SU-DHL-6 (cell line): ENCODE data around the gene ABCC4.

Experiments used
- H2AFZ ChIP-seq: fragments of 200-600 bp; sonication (generic); 2 replicates; pipeline ENCODE4 v1.6.1; 2014; ENCODE audit warnings: low read depth, mild to moderate bottlenecking, moderate library complexity, mixed read lengths, antibody characterized with exemption, low read length; ENCODE audit not compliant: severe bottlenecking
- H3F3A ChIP-seq: fragments of 200-600 bp; shearing (Covaris generic); 2 replicates; pipeline ENCODE4 v1.6.0; 2016; ENCODE audit warnings: antibody characterized with exemption, mild to moderate bottlenecking; ENCODE audit not compliant: insufficient read depth
- H3K27ac ChIP-seq: fragments of 200-600 bp; sonication (generic); 2 replicates; pipeline ENCODE4 v1.5.1; 2016; ENCODE audit warnings: low read depth, mild to moderate bottlenecking, low read length, moderate library complexity, mixed read lengths
- H3K27me3 ChIP-seq: fragments of 200-600 bp; sonication (generic), shearing (Covaris generic); 2 replicates; pipeline ENCODE4 v1.6.0; 2014; ENCODE audit warnings: mild to moderate bottlenecking, low read length
- H3K36me3 ChIP-seq: fragments of 200-600 bp; sonication (generic); 2 replicates; pipeline ENCODE4 v1.6.1; 2014; ENCODE audit warnings: mild to moderate bottlenecking, low read length, mixed read lengths
- H3K4me2 ChIP-seq: fragments of 300-600, 200-600 bp; shearing (Covaris generic), sonication (generic); 2 replicates; pipeline ENCODE4 v1.6.0; 2014; ENCODE audit warnings: low read length, low read depth, mild to moderate bottlenecking; ENCODE audit not compliant: poor library complexity, severe bottlenecking
- H3K4me3 ChIP-seq: fragments of 200-600 bp; sonication (generic); 2 replicates; pipeline ENCODE4 v1.5.1; 2014; ENCODE audit warnings: antibody characterized with exemption, low read length, mild to moderate bottlenecking, mixed read lengths; ENCODE audit not compliant: insufficient read depth, poor library complexity, severe bottlenecking
- H3K79me2 ChIP-seq: fragments of 200-600 bp; sonication (generic); 2 replicates; pipeline ENCODE4 v1.6.1; 2014; ENCODE audit warnings: mild to moderate bottlenecking, low read length, moderate library complexity; ENCODE audit not compliant: insufficient read depth
- H3K9ac ChIP-seq: fragments of 200-600 bp; sonication (generic); 2 replicates; pipeline ENCODE4 v1.7.0; 2014; ENCODE audit warnings: mild to moderate bottlenecking, low read length
- H3K9me2 ChIP-seq: fragments of 200-600 bp; sonication (generic); replicated peaks from 2 replicates; pipeline ENCODE4 v1.6.1; 2014; ENCODE audit warnings: low read length; ENCODE audit not compliant: insufficient read depth
- H3K9me3 ChIP-seq: fragments of 200-600 bp; sonication (generic); 2 replicates; pipeline ENCODE4 v1.6.1; 2014; ENCODE audit warnings: low read length, mixed read lengths; ENCODE audit not compliant: insufficient read depth
- H4K20me1 ChIP-seq: fragments of 200-600 bp; sonication (generic); 2 replicates; pipeline ENCODE4 v1.6.1; 2014; ENCODE audit warnings: low read depth, mild to moderate bottlenecking, antibody characterized with exemption, low read length, moderate library complexity, mixed read lengths
- CTCF ChIP-seq: fragments of 200-600 bp; sonication (generic); IDR thresholded peaks from one replicate; pipeline ENCODE4 v1.5.1; 2017; ENCODE audit warnings: antibody characterized with exemption, mild to moderate bottlenecking, low read length, moderate library complexity; ENCODE audit not compliant: insufficient read depth, poor library complexity, severe bottlenecking
- EZH2phosphoT487 ChIP-seq: fragments of 200-600 bp; sonication (generic), shearing (Covaris generic); conservative IDR thresholded peaks from 2 replicates; pipeline ENCODE4 v1.6.1; 2018; ENCODE audit warnings: mild to moderate bottlenecking, antibody characterized with exemption, low read length, moderate library complexity, mixed read lengths

Gene ABCC4

GRCh38 chr13:95235199-95235756, 66.0 kb downstream of the ABCC4 start:
- no peak overlapping the region for H2AFZ ChIP-seq
- no peaks in the 10 kb centered on the region for H3K27me3 ChIP-seq
- H3K9ac ChIP-seq, result no peak overlapping the region
- TF ChIP-seq EZH2phosphoT487 (no peak), CTCF (no peak)
- peak overlapping the region; percentile 47; the same call in 1 of the 2 replicates for H3K27ac ChIP-seq
- H3K36me3 ChIP-seq, result peaks cover 5% of the 10 kb centered on the region; the same call in 1 of the 2 replicates
- H3F3A ChIP-seq, result no peaks in the 10 kb centered on the region
- no peaks in the 10 kb centered on the region for H3K9me3 ChIP-seq
- H3K9me2 ChIP-seq, result no peaks in the 10 kb centered on the region
- H3K4me2 ChIP-seq, result no peak overlapping the region
- H3K79me2 ChIP-seq, result no peaks in the 10 kb centered on the region
- no peaks in the 10 kb centered on the region for H4K20me1 ChIP-seq
- no peak overlapping the region for H3K4me3 ChIP-seq

GRCh38 chr13:95234242-95234641, 67.0 kb downstream of the ABCC4 start:
- Histone ChIP-seq H3K27ac (peak overlapping the region; percentile 48; the same call in 1 of the 2 replicates), H3K9ac (no peak overlapping the region), H3K79me2 (no peaks in the 10 kb centered on the region), H3K27me3 (no peaks in the 10 kb centered on the region), H3K36me3 (peaks cover 5% of the 10 kb centered on the region; the same call in 1 of the 2 replicates), H4K20me1 (no peaks in the 10 kb centered on the region), H3K9me2 (no peaks in the 10 kb centered on the region), H2AFZ (no peak overlapping the region), H3K4me2 (peak overlapping the region; percentile 56), H3F3A (no peaks in the 10 kb centered on the region), H3K4me3 (no peak overlapping the region), H3K9me3 (no peaks in the 10 kb centered on the region)
- no peak for TF ChIP-seq CTCF
- TF ChIP-seq EZH2phosphoT487, result no peak

- Histone ChIP-seq H2AFZ (no peak overlapping the region), H3K4me2 (no peak overlapping the region), H3K27ac (no peak overlapping the region), H3K27me3 (no peaks in the 10 kb centered on the region), H3F3A (no peaks in the 10 kb centered on the region), H3K9ac (no peak overlapping the region), H4K20me1 (no peaks in the 10 kb centered on the region), H3K36me3 (peaks cover 5% of the 10 kb centered on the region; the same call in 1 of the 2 replicates), H3K9me3 (no peaks in the 10 kb centered on the region), H3K79me2 (no peaks in the 10 kb centered on the region), H3K4me3 (no peak overlapping the region), H3K9me2 (no peaks in the 10 kb centered on the region)
- TF ChIP-seq CTCF (no peak), EZH2phosphoT487 (no peak)
Observed at GRCh38 chr13:95233026-95233635, 68.1 kb downstream of the ABCC4 start.
